GM12874 (cell line): ENCODE data around the gene MRPL11.

ENCODE experiments used
- CTCF ChIP-seq: IDR thresholded peaks from 2 replicates; pipeline ENCODE4 v1.5.1; 2011; ENCODE audit warnings: low read depth, mild to moderate bottlenecking, control low read depth, low read length, moderate library complexity; ENCODE audit not compliant: insufficient read depth

Gene MRPL11

GRCh38 chr11:66386171-66387069 is 52.2 kb downstream of the MRPL11 start:
- peak; percentile 86 for TF ChIP-seq CTCF
